PC-9 (cell line): ENCODE data around the gene PPARA.

Experiments
- EZH2 ChIP-seq: fragments of 200-600 bp; sonication (generic); IDR thresholded peaks from 2 replicates; pipeline ENCODE4 v1.8.0; 2017; ENCODE audit warnings: antibody characterized with exemption, low read depth
- TF ChIP-seq, protein P1 (sequence below): fragments of 200-600 bp; sonication (generic); conservative IDR thresholded peaks from 2 replicates; pipeline ENCODE4 v1.6.1; 2017; ENCODE audit warnings: mixed run types, antibody characterized with exemption, mild to moderate bottlenecking, moderate library complexity

DNA sequence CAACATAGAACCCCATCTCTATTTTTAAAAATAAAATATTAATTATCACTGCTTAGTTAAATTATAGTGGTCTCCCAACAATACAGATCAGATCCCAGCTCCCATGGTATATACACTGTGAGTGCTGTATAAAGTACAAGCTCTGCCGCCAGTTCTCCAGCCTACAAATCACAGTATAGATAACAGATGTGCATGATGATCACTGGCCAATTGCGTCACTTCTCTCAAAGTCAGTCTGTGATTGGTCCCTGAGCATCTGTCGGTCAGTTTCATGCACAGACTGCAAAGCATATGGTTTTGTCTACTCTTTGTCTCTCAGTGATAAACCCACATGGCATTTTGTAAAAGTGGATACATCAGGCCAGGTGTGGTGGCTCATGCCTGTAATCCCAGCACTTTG, 15.7 kb downstream of the PPARA start:
- TF ChIP-seq, protein P1, sequence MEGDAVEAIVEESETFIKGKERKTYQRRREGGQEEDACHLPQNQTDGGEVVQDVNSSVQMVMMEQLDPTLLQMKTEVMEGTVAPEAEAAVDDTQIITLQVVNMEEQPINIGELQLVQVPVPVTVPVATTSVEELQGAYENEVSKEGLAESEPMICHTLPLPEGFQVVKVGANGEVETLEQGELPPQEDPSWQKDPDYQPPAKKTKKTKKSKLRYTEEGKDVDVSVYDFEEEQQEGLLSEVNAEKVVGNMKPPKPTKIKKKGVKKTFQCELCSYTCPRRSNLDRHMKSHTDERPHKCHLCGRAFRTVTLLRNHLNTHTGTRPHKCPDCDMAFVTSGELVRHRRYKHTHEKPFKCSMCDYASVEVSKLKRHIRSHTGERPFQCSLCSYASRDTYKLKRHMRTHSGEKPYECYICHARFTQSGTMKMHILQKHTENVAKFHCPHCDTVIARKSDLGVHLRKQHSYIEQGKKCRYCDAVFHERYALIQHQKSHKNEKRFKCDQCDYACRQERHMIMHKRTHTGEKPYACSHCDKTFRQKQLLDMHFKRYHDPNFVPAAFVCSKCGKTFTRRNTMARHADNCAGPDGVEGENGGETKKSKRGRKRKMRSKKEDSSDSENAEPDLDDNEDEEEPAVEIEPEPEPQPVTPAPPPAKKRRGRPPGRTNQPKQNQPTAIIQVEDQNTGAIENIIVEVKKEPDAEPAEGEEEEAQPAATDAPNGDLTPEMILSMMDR = no peak
- no peak for TF ChIP-seq EZH2
